ENCODE data around the gene MRGPRX4.

MRGPRX4 gene

DNA sequence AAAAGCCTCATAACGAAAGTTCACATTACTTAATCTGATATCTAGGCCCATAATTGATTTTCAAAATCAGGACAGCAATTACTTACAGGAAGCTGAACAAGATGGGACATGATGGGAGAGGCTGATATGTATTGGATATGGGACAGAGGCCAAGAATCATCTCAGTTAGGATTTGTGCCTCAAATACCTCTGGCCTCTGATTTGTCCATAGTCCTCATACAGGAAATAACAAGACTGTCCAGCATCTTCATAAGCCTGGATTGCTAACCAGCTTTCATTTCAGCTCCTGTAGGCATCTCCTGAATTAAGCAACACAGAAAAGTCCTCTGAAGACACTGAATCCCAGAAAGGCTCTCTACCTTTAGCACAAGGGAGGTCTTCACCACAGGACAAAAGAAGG is 4.3 kb upstream of the MRGPRX4 start:
- Histone ChIP-seq H3K9me3 (ENCODE audit: insufficient read depth, low read length) (no peaks in the 10 kb centered on the region), H3K27ac (ENCODE audit: low read depth, low read length) (no peak overlapping the region), H3K36me3 (ENCODE audit: low read length) (no peaks in the 10 kb centered on the region), H3K4me2 (ENCODE audit: low read depth, low read length, poor library complexity, severe bottlenecking) (no peak overlapping the region), H3K9me2 (replicated peaks; ENCODE audit: insufficient read depth, low read length) (no peaks in the 10 kb centered on the region), H4K20me1 (ENCODE audit: low read depth, low read length) (no peaks in the 10 kb centered on the region), H3K27me3 (ENCODE audit: low read length) (no peaks in the 10 kb centered on the region), H3K79me2 (ENCODE audit: insufficient read depth, low read length) (no peaks in the 10 kb centered on the region), H3K9ac (ENCODE audit: low read length) (no peak overlapping the region), H2AFZ (ENCODE audit: low read depth, low read length, severe bottlenecking) (no peak overlapping the region), H3F3A (ENCODE audit: insufficient read depth) (no peaks in the 10 kb centered on the region), H3K4me3 (ENCODE audit: insufficient read depth, low read length, poor library complexity, severe bottlenecking) (no peak overlapping the region)
- TF ChIP-seq, protein P1, sequence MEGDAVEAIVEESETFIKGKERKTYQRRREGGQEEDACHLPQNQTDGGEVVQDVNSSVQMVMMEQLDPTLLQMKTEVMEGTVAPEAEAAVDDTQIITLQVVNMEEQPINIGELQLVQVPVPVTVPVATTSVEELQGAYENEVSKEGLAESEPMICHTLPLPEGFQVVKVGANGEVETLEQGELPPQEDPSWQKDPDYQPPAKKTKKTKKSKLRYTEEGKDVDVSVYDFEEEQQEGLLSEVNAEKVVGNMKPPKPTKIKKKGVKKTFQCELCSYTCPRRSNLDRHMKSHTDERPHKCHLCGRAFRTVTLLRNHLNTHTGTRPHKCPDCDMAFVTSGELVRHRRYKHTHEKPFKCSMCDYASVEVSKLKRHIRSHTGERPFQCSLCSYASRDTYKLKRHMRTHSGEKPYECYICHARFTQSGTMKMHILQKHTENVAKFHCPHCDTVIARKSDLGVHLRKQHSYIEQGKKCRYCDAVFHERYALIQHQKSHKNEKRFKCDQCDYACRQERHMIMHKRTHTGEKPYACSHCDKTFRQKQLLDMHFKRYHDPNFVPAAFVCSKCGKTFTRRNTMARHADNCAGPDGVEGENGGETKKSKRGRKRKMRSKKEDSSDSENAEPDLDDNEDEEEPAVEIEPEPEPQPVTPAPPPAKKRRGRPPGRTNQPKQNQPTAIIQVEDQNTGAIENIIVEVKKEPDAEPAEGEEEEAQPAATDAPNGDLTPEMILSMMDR (IDR thresholded peaks at IDR 0.05; ENCODE audit: insufficient read depth, low read length, poor library complexity, severe bottlenecking): no peak
- TF ChIP-seq EZH2phosphoT487 (conservative IDR thresholded peaks at IDR 0.05; ENCODE audit: low read length): no peak

DNA sequence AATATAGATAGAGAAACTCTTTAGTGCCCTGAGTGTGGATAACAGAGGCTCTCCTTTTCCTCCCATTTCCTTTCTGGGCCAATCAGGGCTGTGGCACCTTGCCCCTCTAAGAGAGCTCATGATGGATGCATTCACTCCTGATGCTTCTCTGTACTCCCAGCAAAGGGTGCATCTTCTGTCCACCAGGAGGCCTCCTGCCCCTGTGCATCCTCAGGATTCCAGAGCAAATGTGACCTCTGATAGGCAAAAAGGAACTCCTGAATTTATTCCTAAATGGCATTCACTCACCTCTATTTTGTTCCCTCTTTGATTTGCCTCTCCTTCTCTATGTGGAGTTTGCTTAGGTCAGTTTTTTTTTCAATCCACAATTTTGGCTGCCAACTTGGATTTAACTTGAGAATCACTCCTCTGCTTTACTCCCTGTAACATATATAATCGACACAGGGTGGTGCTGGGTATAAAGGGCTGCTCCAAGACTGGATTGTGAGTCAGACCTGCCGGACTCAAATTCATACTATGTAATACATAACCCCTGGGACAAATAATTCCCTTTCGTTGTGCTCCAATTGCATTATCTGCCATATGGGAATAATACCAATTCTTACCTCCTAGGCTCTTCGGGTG is 1.1 kb upstream of the MRGPRX4 start:
- Histone ChIP-seq H3K79me2 (ENCODE audit: insufficient read depth, low read length) (no peaks in the 10 kb centered on the region), H3F3A (ENCODE audit: insufficient read depth) (no peaks in the 10 kb centered on the region), H3K9ac (ENCODE audit: low read length) (no peak overlapping the region), H3K4me2 (ENCODE audit: low read depth, low read length, poor library complexity, severe bottlenecking) (no peak overlapping the region), H3K9me3 (ENCODE audit: insufficient read depth, low read length) (no peaks in the 10 kb centered on the region), H3K4me3 (ENCODE audit: insufficient read depth, low read length, poor library complexity, severe bottlenecking) (no peak overlapping the region), H3K36me3 (ENCODE audit: low read length) (no peaks in the 10 kb centered on the region), H3K27ac (ENCODE audit: low read depth, low read length) (no peak overlapping the region), H2AFZ (ENCODE audit: low read depth, low read length, severe bottlenecking) (no peak overlapping the region), H3K27me3 (ENCODE audit: low read length) (no peaks in the 10 kb centered on the region), H3K9me2 (replicated peaks; ENCODE audit: insufficient read depth, low read length) (no peaks in the 10 kb centered on the region), H4K20me1 (ENCODE audit: low read depth, low read length) (no peaks in the 10 kb centered on the region)
- TF ChIP-seq EZH2phosphoT487 (conservative IDR thresholded peaks at IDR 0.05; ENCODE audit: low read length): no peak
- TF ChIP-seq, protein P1 (IDR thresholded peaks at IDR 0.05; ENCODE audit: insufficient read depth, low read length, poor library complexity, severe bottlenecking): peak; percentile 64

DNA sequence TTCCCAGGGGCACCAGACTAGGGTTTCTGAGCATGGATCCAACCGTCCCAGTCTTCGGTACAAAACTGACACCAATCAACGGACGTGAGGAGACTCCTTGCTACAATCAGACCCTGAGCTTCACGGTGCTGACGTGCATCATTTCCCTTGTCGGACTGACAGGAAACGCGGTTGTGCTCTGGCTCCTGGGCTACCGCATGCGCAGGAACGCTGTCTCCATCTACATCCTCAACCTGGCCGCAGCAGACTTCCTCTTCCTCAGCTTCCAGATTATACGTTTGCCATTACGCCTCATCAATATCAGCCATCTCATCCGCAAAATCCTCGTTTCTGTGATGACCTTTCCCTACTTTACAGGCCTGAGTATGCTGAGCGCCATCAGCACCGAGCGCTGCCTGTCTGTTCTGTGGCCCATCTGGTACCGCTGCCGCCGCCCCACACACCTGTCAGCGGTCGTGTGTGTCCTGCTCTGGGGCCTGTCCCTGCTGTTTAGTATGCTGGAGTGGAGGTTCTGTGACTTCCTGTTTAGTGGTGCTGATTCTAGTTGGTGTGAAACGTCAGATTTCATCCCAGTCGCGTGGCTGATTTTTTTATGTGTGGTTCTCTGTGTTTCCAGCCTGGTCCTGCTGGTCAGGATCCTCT is 709 bp downstream of the MRGPRX4 start:
- no peaks in the 10 kb centered on the region for H3K9me3 ChIP-seq (ENCODE audit: insufficient read depth, low read length)
- H3K9me2 ChIP-seq (replicated peaks; ENCODE audit: insufficient read depth, low read length): no peaks in the 10 kb centered on the region

More for the DNA sequence above, 709 bp downstream of the MRGPRX4 start:
- Histone ChIP-seq H2AFZ (ENCODE audit: low read depth, low read length, severe bottlenecking) (no peak overlapping the region), H3K4me2 (ENCODE audit: low read depth, low read length, poor library complexity, severe bottlenecking) (no peak overlapping the region), H4K20me1 (ENCODE audit: low read depth, low read length) (no peaks in the 10 kb centered on the region), H3K79me2 (ENCODE audit: insufficient read depth, low read length) (no peaks in the 10 kb centered on the region), H3K36me3 (ENCODE audit: low read length) (no peaks in the 10 kb centered on the region), H3K27ac (ENCODE audit: low read depth, low read length) (no peak overlapping the region), H3K27me3 (ENCODE audit: low read length) (no peaks in the 10 kb centered on the region), H3K9ac (ENCODE audit: low read length) (no peak overlapping the region), H3K4me3 (ENCODE audit: insufficient read depth, low read length, poor library complexity, severe bottlenecking) (no peak overlapping the region), H3F3A (ENCODE audit: insufficient read depth) (no peaks in the 10 kb centered on the region)
- TF ChIP-seq EZH2phosphoT487 (conservative IDR thresholded peaks at IDR 0.05; ENCODE audit: low read length): no peak
- TF ChIP-seq, protein P1 (IDR thresholded peaks at IDR 0.05; ENCODE audit: insufficient read depth, low read length, poor library complexity, severe bottlenecking): no peak
